GM12891 (cell line): ENCODE measurements around the gene GRPEL1.

Experiments used
- DNase-seq: peaks from one replicate; pipeline ENCODE4 v3.0.0; 2011; ENCODE audit warnings: low spot score; ENCODE audit not compliant: insufficient read length
- FAIRE-seq: peaks from 2 replicates; lab custom pipeline; 2011; peaks lifted over from hg19 to GRCh38; lab: Jason Lieb, UNC
- PAX5 ChIP-seq: IDR thresholded peaks from 2 replicates; pipeline ENCODE4 v1.6.1; 2011; ENCODE audit warnings: low read length, moderate library complexity, mild to moderate bottlenecking; ENCODE audit not compliant: insufficient read depth, severe bottlenecking
- POLR2A ChIP-seq: IDR thresholded peaks from 2 replicates; pipeline ENCODE4 v1.6.1; 2011; ENCODE audit warnings: low read depth, low read length, control low read depth
- POLR2AphosphoS5 ChIP-seq: IDR thresholded peaks from 2 replicates; pipeline ENCODE4 v1.6.1; 2011; ENCODE audit warnings: low read depth, low read length, control low read depth
- POU2F2 ChIP-seq: IDR thresholded peaks from 2 replicates; pipeline ENCODE4 v1.6.1; 2011; ENCODE audit warnings: low read depth, mild to moderate bottlenecking, control low read depth, low read length, moderate library complexity
- SPI1 ChIP-seq: IDR thresholded peaks from 2 replicates; pipeline ENCODE4 v1.6.1; 2011; ENCODE audit warnings: low read depth, low read length, control low read depth
- TAF1 ChIP-seq: IDR thresholded peaks from 2 replicates; pipeline ENCODE4 v1.6.1; 2011; ENCODE audit warnings: low read depth, low read length, control low read depth

GRPEL1 gene

GRCh38 chr4:7068279-7068842, 497 bp upstream of the GRPEL1 start:
- DNase-seq (no peak), FAIRE-seq (no peak)
- 0 out of 2 replicates have a peak, but pooled peaks have one; percentile 29 for TF ChIP-seq POU2F2
- TF ChIP-seq POLR2AphosphoS5, result no peak

GRCh38 chr4:7067126-7067451, 775 bp downstream of the GRPEL1 start:
- no peak for DNase-seq
- FAIRE-seq, result no peak
- TF ChIP-seq POLR2AphosphoS5 (no peak), TAF1 (no peak), POU2F2 (no peak), SPI1 (no peak), POLR2A (no peak), PAX5 (no peak)

- FAIRE-seq (no peak), DNase-seq (no peak)
- TF ChIP-seq POLR2A (no peak), POLR2AphosphoS5 (no peak), SPI1 (no peak), POU2F2 (no peak), PAX5 (no peak), TAF1 (no peak)
Measured at GRCh38 chr4:7066493-7066892, 1.4 kb downstream of the GRPEL1 start.

- no peak for FAIRE-seq
- no peak for DNase-seq
- TF ChIP-seq POLR2A, result no peak
- no peak for TF ChIP-seq PAX5
- TF ChIP-seq POU2F2, result no peak
Measured at GRCh38 chr4:7066006-7066405, 1.9 kb downstream of the GRPEL1 start.

GRCh38 chr4:7063362-7063761, 4.5 kb downstream of the GRPEL1 start:
- no peak for FAIRE-seq
- TF ChIP-seq POU2F2 (no peak), SPI1 (no peak), TAF1 (no peak), POLR2AphosphoS5 (no peak), POLR2A (no peak), PAX5 (no peak)
- no peak for DNase-seq

GRCh38 chr4:7062816-7063215, 5.0 kb downstream of the GRPEL1 start:
- TF ChIP-seq SPI1 (no peak), POLR2A (no peak), POLR2AphosphoS5 (no peak), POU2F2 (no peak), TAF1 (no peak), PAX5 (no peak)

GRCh38 chr4:7061815-7062214, 6.0 kb downstream of the GRPEL1 start:
- DNase-seq (no peak), FAIRE-seq (no peak)
- no peak for TF ChIP-seq POLR2A
- TF ChIP-seq TAF1, result no peak
- no peak for TF ChIP-seq SPI1
- TF ChIP-seq PAX5, result no peak
- no peak for TF ChIP-seq POLR2AphosphoS5
- TF ChIP-seq POU2F2, result no peak

More at GRCh38 chr4:7062816-7063215, 5.0 kb downstream of the GRPEL1 start:
- FAIRE-seq (no peak), DNase-seq (no peak)

- TF ChIP-seq TAF1 (no peak), POLR2A (no peak; the same call in 1 of the 2 replicates), PAX5 (no peak), SPI1 (no peak), POLR2AphosphoS5 (no peak), POU2F2 (no peak)
- DNase-seq, result no peak
- no peak for FAIRE-seq
Measured at GRCh38 chr4:7060346-7061150, 7.3 kb downstream of the GRPEL1 start.

- DNase-seq (no peak), FAIRE-seq (no peak)
- TF ChIP-seq POLR2A (no peak), TAF1 (no peak), POU2F2 (no peak)
Measured at GRCh38 chr4:7059662-7060061, 8.2 kb downstream of the GRPEL1 start.

GRCh38 chr4:7058792-7059191, 9.1 kb downstream of the GRPEL1 start:
- FAIRE-seq (no peak), DNase-seq (no peak)
- TF ChIP-seq PAX5 (no peak), SPI1 (no peak), POLR2AphosphoS5 (peak; percentile 40; the same call in 1 of the 2 replicates), POU2F2 (no peak)

GRCh38 chr4:7055990-7056325, 11.9 kb downstream of the GRPEL1 start:
- no peak for FAIRE-seq
- no peak for DNase-seq
- TF ChIP-seq TAF1 (no peak), SPI1 (no peak), POLR2AphosphoS5 (no peak), POU2F2 (no peak), POLR2A (no peak), PAX5 (no peak)
